SK-N-SH treated with all-trans-retinoic acid at 6 μM for 48 hours (cell line): ENCODE results near the gene KIAA0753.

ENCODE experiments used
- ARNTL ChIP-seq: fragments of 450-650 bp; formaldehyde crosslinking; IDR thresholded peaks from 2 replicates; pipeline ENCODE4 v1.5.0; 2020; ENCODE audit warnings: low read depth, mild to moderate bottlenecking, moderate library complexity, borderline replicate concordance
- CSDC2 ChIP-seq: fragments of 250-450 bp; sonication (Bioruptor Pico); IDR thresholded peaks from 2 replicates; pipeline ENCODE4 v1.5.0; 2020; ENCODE audit warnings: mild to moderate bottlenecking, moderate library complexity
- CSRNP3 ChIP-seq: fragments of 250-450 bp; sonication (Bioruptor Pico); IDR thresholded peaks from 2 replicates; pipeline ENCODE4 v1.5.1; 2021; ENCODE audit warnings: mild to moderate bottlenecking, moderate library complexity
- ESRRG ChIP-seq: fragments of 250-450 bp; sonication (Bioruptor Pico); IDR thresholded peaks from 2 replicates; pipeline ENCODE4 v1.6.1; 2021; ENCODE audit warnings: mild to moderate bottlenecking
- GLIS3 ChIP-seq: fragments of 250-450 bp; sonication (Bioruptor Pico); IDR thresholded peaks from 2 replicates; pipeline ENCODE4 v1.5.0; 2020; ENCODE audit warnings: mild to moderate bottlenecking, moderate library complexity
- OSR1 ChIP-seq: fragments of 250-450 bp; sonication (Bioruptor Pico); IDR thresholded peaks from 2 replicates; pipeline ENCODE4 v1.8.0; 2022; ENCODE audit warnings: moderate library complexity, mild to moderate bottlenecking, inconsistent platforms
- PATZ1 ChIP-seq: fragments of 250-450 bp; sonication (Bioruptor Pico); IDR thresholded peaks from 2 replicates; pipeline ENCODE4 v1.8.0; 2020; ENCODE audit warnings: mild to moderate bottlenecking, moderate library complexity, borderline replicate concordance
- PPARA ChIP-seq: fragments of 250-450 bp; sonication (Bioruptor Pico); IDR thresholded peaks from 2 replicates; pipeline ENCODE4 v1.5.0; 2020; ENCODE audit warnings: mild to moderate bottlenecking, borderline replicate concordance
- TCF4 ChIP-seq: fragments of 250-450 bp; sonication (Bioruptor Pico); IDR thresholded peaks from 2 replicates; pipeline ENCODE4 v1.8.0; 2021; ENCODE audit warnings: mild to moderate bottlenecking, moderate library complexity, borderline replicate concordance
- TSHZ2 ChIP-seq: fragments of 250-450 bp; sonication (Bioruptor Pico); IDR thresholded peaks from 2 replicates; pipeline ENCODE4 v1.5.0; 2020; ENCODE audit warnings: mild to moderate bottlenecking, moderate library complexity
- ZFP3 ChIP-seq: fragments of 250-450 bp; sonication (Bioruptor Pico); IDR thresholded peaks from 2 replicates; pipeline ENCODE4 v1.5.0; 2020; ENCODE audit warnings: mild to moderate bottlenecking, moderate library complexity
- ZNF8 ChIP-seq: fragments of 450-650 bp; formaldehyde crosslinking; IDR thresholded peaks from 2 replicates; pipeline ENCODE4 v1.5.0; 2020; ENCODE audit warnings: mild to moderate bottlenecking, moderate library complexity

- TF ChIP-seq PATZ1 = no peak
- no peak for TF ChIP-seq TCF4 (CRISPR knock-in tag)
- TF ChIP-seq TSHZ2 = no peak
- TF ChIP-seq OSR1 (CRISPR knock-in tag) = no peak
- no peak for TF ChIP-seq CSRNP3 (CRISPR knock-in tag)
- no peak for TF ChIP-seq GLIS3
- TF ChIP-seq ARNTL (CRISPR knock-in tag) = no peak
- TF ChIP-seq PPARA (CRISPR knock-in tag) = no peak
- no peak for TF ChIP-seq ZNF8
- TF ChIP-seq CSDC2 (CRISPR knock-in tag) = no peak
- no peak for TF ChIP-seq ZFP3 (CRISPR knock-in tag)
- no peak for TF ChIP-seq ESRRG (CRISPR knock-in tag)
These were observed 3.1 kb upstream of the KIAA0753 start for GRCh38 chr17:6643451-6644125.
